OCI-LY3 (cell line): Measurements from ENCODE around the gene AMOTL1.
"Not testable (repeated sequence)": the region's sequence is repeated elsewhere in the genome, so short reads cannot be mapped to it uniquely, and the experiment has no call there.

ENCODE experiments used
- H2AFZ ChIP-seq: fragments of 200-600, 300-600 bp; shearing (Covaris generic); 2 replicates; pipeline ENCODE4 v1.6.0; 2014; ENCODE audit warnings: antibody characterized with exemption, low read depth, low read length
- H3K27ac ChIP-seq: fragments of 200-600, 300-600 bp; sonication (generic); 2 replicates; pipeline ENCODE4 v1.5.1; 2014; ENCODE audit warnings: mild to moderate bottlenecking, low read length, moderate library complexity, mixed read lengths
- H3K27me3 ChIP-seq: fragments of 200-600, 300-600 bp; sonication (generic); 2 replicates; pipeline ENCODE4 v1.6.1; 2014; ENCODE audit warnings: low read depth, low read length, mixed read lengths
- H3K36me3 ChIP-seq: fragments of 200-600, 300-600 bp; sonication (generic); replicated peaks from 2 replicates; pipeline ENCODE3; 2014; ENCODE audit warnings: low read depth, low read length, mixed read lengths
- H3K4me1 ChIP-seq: fragments of 300-600, 200-600 bp; sonication (generic); 2 replicates; pipeline ENCODE4 v1.6.1; 2014; ENCODE audit warnings: low read length, mixed read lengths
- H3K4me2 ChIP-seq: fragments of 200-600, 300-600 bp; sonication (generic); 2 replicates; pipeline ENCODE4 v1.6.1; 2014; ENCODE audit warnings: low read length, mixed read lengths
- H3K4me3 ChIP-seq: fragments of 300-600, 200-600 bp; sonication (generic); 2 replicates; pipeline ENCODE4 v1.5.1; 2014; ENCODE audit warnings: antibody characterized with exemption, mild to moderate bottlenecking, low read length, moderate library complexity
- H3K79me2 ChIP-seq: fragments of 300-600, 200-600 bp; shearing (Covaris generic); 2 replicates; pipeline ENCODE4 v1.6.1; 2014; ENCODE audit warnings: mild to moderate bottlenecking, low read length, mixed read lengths
- H3K9ac ChIP-seq: fragments of 300-600, 200-600 bp; shearing (Covaris generic); 2 replicates; pipeline ENCODE4 v1.6.0; 2014; ENCODE audit warnings: mild to moderate bottlenecking, low read length, moderate library complexity
- H3K9me3 ChIP-seq: fragments of 200-600, 300-600 bp; shearing (Covaris generic); 2 replicates; pipeline ENCODE4 v1.6.1; 2014; ENCODE audit warnings: low read length, mixed read lengths; ENCODE audit not compliant: insufficient read depth
- H4K20me1 ChIP-seq: fragments of 200-600, 300-600 bp; sonication (generic); 2 replicates; pipeline ENCODE4 v1.6.1; 2016; ENCODE audit warnings: low read length, mixed read lengths; ENCODE audit not compliant: insufficient read depth
- CTCF ChIP-seq: fragments of 200-600, 300-600 bp; sonication (generic); IDR thresholded peaks from 2 replicates; pipeline ENCODE4 v1.5.1; 2014; ENCODE audit warnings: antibody characterized with exemption, low read length, low read depth
- EZH2phosphoT487 ChIP-seq: fragments of 200-600 bp; shearing (Covaris generic); IDR thresholded peaks from 2 replicates; pipeline ENCODE4 v1.6.1; 2018; ENCODE audit warnings: antibody characterized with exemption, mixed run types, low read depth

Gene AMOTL1

DNA sequence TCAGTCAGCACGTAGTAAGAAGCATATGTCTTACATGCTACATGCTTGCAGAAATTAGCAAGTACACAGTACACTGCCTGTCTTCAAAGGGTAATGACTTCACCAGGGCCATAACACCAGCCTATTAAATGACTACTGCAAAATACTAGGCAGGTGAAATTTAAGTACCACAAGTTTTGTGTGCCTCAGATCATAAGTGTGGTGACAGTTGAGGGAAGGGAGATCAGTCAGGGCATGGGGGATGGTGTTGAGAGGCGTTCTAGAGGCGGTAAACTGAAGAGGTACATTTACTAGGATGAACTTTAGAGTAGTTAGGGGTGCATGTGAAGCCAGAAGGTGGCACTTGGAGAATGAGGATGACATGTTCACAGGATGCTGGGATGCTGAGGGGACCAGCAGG is 22.0 kb downstream of the AMOTL1 start:
- Histone ChIP-seq H2AFZ (no peak overlapping the region), H3K4me3 (no peak overlapping the region), H3K4me2 (no peak overlapping the region), H3K27me3 (no peaks in the 10 kb centered on the region), H3K4me1 (0 out of 2 replicates have a peak, but pooled peaks cover 3% of the 10 kb centered on the region), H3K79me2 (peaks cover 83% of the 10 kb centered on the region), H4K20me1 (peaks cover 62% of the 10 kb centered on the region), H3K9ac (no peak overlapping the region), H3K9me3 (no peaks in the 10 kb centered on the region), H3K27ac (no peak overlapping the region), H3K36me3 (no peaks in the 10 kb centered on the region)
- no peak for TF ChIP-seq CTCF
- TF ChIP-seq EZH2phosphoT487: no peak

DNA sequence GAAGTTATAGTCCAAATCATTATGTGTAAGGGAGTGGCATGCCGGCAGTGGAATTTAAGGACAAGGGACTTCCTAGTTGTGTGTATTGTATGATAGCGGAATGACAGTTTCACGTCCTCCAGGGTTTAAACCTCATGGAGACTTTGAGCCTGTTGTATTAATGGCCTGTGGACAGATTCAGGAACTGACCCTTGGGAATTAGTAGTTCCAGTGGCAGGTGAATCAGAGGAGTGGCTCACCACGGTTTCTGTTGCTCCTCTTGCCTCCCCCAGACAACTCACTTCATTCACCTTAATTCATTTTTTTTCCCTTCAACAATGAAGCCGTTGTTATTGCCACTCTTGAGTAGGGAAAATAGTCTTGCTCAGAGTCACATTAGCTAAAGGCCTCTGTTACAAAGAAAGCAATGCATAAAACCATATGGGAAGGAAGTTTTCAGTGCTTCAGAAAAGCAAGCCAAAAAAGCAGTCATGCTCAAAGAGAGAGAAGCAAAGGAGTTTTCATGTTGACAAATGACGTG is 22.6 kb downstream of the AMOTL1 start:
- Histone ChIP-seq H3K4me2 (no peak overlapping the region), H3K27me3 (no peaks in the 10 kb centered on the region), H3K9ac (no peak overlapping the region), H3K4me1 (0 out of 2 replicates have a peak, but pooled peaks cover 3% of the 10 kb centered on the region), H3K27ac (no peak overlapping the region), H4K20me1 (peaks cover 62% of the 10 kb centered on the region), H3K4me3 (no peak overlapping the region), H3K9me3 (no peaks in the 10 kb centered on the region), H3K36me3 (no peaks in the 10 kb centered on the region), H3K79me2 (peaks cover 78% of the 10 kb centered on the region), H2AFZ (no peak overlapping the region)
- TF ChIP-seq CTCF (no peak), EZH2phosphoT487 (no peak)

GRCh38 chr11:94791216-94791889 is 23.2 kb downstream of the AMOTL1 start:
- Histone ChIP-seq H3K79me2 (peaks cover 79% of the 10 kb centered on the region), H3K4me1 (0 out of 2 replicates have a peak, but pooled peaks cover 3% of the 10 kb centered on the region), H3K9me3 (no peaks in the 10 kb centered on the region), H3K4me2 (no peak overlapping the region), H4K20me1 (peaks cover 66% of the 10 kb centered on the region), H3K36me3 (no peaks in the 10 kb centered on the region), H3K9ac (no peak overlapping the region), H2AFZ (no peak overlapping the region), H3K27ac (no peak overlapping the region), H3K27me3 (no peaks in the 10 kb centered on the region), H3K4me3 (no peak overlapping the region)
- TF ChIP-seq CTCF (no peak), EZH2phosphoT487 (no peak)

- H2AFZ ChIP-seq, H3K27me3 ChIP-seq, H3K4me2 ChIP-seq, H3K9me3 ChIP-seq, H3K36me3 ChIP-seq, H3K9ac ChIP-seq, H3K4me3 ChIP-seq, H3K4me1 ChIP-seq, H3K27ac ChIP-seq: not testable (repeated sequence)
- H3K79me2 ChIP-seq: peaks cover 76% of the 10 kb centered on the region
- H4K20me1 ChIP-seq: peaks cover 63% of the 10 kb centered on the region
Measured at GRCh38 chr11:94791942-94792341, 23.8 kb downstream of the AMOTL1 start.
